Right kidney (tissue), 1 donor: Measurements from ENCODE around the gene PPFIBP1.

Experiments
- DNase-seq: peaks from one replicate; pipeline ENCODE4 v3.0.0-alpha.2; 2016

PPFIBP1 gene

DNA sequence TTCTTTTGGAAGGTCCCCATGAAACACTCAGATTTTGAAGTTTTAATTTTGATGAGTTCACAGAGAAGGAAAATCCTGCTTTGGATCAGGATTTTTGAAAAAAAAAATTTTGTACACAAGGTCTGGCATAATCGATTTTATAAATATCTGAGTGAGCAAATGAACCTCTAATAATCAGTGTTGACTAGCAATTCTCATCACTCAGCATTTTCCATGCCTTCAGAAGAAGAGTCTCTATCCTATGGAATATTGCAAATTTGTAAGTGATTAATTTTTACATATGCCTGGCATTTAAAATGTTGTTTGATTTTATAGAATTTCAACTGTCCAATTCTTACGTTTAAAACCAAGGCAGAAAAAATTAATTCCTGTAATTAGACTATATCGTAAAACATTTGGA is 141.7 kb downstream of the PPFIBP1 start:
- DNase-seq = no peak

DNA sequence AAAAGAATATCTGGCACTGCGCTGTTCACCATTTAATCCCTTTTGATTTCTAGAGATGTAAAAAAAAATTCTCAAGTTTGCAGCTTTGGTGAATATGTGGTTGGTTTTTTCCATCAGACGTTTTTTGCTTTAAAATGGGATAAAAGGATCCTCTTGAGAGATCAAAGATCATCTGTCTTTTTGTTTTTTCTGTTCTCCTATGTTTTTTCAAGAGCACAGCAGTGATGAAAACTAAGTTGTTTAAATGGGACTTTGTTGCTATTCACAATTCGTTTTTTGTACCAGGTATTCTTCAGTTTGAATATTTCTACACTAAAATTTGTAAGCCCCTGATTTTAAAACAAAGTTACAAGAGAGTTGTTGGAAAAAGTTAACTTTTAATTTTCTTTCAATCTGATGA is 142.5 kb downstream of the PPFIBP1 start:
- DNase-seq = no peak

DNA sequence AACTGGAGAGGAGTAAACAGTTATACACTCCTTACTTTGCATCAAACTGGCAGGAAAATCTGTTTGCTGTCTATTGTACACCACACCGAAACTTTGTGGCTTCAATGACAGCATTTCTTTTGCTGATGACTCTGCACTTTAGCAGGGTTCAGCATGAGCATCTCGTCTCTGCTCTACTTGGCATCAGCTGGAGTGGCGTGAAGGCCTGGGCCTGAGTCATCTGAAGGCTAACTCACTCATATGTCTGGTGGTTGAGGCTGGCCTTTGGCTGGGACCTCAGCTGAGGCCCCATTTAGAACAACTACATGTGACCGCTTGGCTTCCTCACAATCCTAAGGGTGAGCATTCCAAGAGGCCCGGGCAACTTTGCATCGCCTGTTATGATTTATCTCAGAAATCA is 143.5 kb downstream of the PPFIBP1 start:
- DNase-seq = no peak

DNA sequence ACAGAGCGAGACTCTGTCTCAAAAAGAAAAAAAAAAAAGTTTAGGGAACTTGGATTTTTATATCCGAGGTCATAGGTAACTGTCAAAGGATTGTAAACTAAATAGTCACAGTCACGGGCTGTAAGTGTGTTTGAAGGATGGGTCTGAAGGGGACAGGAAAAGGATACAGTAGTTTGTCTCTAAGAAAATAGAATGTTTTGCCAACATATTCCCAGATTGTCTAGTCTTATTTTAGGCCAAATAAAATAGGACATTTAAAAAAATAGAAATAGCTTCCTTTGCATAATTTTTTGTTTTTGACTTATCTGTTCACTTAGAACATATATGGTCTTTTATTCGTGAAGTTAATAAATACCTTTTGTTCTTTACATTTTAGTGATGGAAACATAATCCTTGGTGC is 148.0 kb downstream of the PPFIBP1 start:
- DNase-seq = no peak

DNA sequence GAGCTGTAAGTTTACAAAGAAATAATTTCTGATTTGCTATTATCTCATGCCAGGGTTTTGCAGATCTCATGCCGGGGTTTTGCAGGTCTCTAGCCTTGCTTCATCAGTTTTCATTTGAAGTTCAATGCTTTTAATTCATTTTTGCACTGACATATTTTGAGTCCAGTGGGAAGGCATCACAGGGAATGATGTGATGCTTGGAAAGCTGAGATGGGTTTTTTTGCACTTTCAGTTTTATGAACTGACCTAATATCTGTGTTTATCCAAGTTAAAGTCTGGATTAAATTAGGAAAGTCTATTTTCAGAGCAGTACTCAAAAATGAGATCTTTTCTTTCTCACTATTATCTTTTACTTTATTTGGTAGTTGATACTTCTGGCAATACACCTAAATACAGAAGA is 148.6 kb downstream of the PPFIBP1 start:
- DNase-seq = no peak

DNA sequence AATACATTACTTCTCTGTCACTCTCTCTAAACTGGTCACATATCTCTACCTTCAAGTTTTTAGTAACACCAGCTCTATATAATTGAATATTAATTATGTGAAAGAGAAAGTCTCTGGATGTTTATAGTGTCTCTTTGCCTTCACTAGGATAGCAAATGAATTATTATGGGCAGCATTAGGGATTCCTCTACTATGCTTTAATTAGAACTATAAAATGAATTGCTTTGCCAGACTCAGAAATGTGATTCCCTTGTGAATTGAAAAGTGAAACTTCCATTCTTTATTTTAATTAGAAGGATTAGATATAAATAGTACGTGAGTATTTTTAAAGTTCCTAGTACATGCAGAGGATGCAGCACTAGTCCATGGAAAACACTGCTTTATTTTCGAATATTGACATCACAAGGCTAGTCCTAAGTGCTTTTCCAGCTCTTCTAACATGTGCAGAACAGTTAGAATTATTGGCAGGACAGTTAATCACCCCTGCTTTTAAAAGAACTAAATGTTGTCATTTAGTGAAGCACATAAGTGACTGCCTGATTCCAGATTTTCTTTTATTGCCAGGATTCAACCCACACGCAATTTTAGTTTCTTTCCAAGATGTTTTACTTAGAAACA is 149.2 kb downstream of the PPFIBP1 start:
- no peak for DNase-seq

DNA sequence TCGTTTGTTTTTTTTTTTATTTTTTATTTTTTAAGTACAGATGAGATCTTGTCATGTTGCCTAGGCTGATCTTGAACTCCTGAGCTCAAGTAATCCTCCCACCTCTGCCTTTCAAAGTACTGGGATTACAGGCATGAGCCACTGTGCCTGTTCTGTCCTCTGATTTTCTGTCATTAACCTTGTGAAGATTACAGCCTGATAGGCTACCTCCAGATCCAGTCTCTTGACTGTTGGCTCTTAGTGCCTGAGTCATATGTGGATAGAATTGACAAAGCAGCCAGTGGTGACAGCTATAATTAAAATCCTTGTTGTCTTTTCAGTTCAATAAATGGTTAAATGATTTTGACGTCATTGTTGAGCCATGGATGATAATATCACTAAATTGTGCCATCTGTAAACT is 151.0 kb downstream of the PPFIBP1 start:
- DNase-seq = no peak

DNA sequence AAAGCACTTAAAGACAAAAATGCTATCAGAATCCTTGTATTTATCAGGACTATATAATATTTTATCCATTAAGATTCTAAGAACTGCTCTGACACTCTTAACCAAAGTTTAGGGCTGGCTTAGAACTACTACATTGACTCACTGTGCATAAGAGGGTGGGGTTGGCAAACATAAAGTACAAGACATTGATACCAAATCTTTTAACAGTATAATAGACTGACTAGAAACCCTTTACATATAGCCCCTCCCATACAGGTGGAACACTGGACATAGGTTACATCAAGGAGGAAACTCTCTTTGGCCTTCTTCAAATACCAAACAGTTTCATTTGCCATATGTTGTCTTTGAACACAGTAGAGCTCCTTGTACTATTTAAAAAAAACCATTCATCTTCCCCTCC is 156.6 kb downstream of the PPFIBP1 start:
- DNase-seq = no peak

DNA sequence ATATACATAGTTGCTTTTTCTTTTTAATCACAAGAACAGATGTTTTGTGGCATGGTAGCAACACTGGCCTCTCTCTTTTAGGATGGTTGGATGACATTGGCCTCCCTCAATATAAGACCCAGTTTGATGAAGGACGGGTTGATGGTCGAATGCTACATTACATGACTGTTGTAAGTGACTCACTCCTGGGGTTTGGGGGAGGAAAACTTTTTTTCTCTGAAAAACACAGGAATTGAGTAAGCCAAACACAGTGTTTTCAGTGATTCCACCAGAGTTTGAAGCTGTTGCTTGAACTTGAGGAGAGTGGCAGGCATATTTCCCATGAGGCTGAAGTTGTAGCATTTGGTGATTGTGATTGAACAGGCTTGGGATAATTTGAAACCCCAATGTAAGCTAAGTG is 158.5 kb downstream of the PPFIBP1 start:
- DNase-seq = no peak

DNA sequence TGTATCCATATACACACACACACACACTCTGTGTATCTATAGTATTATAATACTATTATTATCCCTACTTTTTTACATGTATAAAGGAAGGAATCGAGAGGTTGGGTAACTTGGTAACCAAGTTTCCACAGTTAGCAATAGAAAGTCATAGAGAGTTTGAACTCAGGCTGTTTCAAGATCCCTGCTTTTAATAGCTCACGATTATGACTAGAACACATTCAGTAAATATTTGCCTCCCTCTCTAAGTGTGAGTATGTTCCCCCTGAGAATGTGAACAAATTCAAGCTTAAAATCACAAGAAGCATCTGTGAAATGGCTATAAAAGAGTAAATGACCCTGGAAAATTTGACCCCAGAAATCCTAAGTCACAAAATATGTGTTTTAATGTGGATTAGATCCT is 161.3 kb downstream of the PPFIBP1 start:
- DNase-seq = no peak

DNA sequence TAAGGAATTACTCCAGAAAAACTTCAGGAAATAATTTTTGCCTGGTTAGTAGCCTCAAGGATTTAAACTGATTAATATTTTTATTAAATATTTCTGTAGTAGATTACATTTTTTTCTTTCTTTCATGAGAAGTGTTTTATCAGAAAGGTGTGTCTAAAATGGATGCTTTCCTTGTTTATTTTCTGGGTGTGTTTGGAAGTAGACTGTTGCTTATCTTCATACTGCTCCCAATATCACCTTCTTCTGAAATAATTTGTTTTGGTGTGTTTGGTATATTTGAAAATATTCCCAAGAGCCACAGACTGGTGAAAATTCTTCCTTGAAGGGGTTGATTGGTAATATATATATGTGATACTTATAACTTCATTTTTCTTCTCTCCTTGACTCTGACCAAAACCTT is 162.1 kb downstream of the PPFIBP1 start:
- DNase-seq = no peak

DNA sequence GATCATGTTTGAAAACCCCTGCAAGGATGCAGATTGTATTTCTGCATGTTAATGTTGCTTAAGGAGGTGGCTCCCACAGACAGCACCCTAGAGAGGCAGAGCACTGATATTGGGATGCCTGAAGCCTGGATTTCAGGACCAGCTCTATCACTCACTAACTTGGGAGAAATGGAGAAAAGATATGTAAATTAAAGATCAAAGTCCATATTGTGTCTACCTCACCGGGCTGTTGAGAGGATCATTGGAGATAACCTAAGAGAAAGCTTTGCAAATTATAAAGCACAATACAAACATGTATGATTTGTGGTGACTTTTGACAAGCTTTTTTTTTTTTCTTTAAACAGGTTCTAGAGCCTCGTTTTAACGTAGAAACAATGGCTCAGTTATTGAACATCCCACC is 164.7 kb downstream of the PPFIBP1 start:
- DNase-seq = no peak

DNA sequence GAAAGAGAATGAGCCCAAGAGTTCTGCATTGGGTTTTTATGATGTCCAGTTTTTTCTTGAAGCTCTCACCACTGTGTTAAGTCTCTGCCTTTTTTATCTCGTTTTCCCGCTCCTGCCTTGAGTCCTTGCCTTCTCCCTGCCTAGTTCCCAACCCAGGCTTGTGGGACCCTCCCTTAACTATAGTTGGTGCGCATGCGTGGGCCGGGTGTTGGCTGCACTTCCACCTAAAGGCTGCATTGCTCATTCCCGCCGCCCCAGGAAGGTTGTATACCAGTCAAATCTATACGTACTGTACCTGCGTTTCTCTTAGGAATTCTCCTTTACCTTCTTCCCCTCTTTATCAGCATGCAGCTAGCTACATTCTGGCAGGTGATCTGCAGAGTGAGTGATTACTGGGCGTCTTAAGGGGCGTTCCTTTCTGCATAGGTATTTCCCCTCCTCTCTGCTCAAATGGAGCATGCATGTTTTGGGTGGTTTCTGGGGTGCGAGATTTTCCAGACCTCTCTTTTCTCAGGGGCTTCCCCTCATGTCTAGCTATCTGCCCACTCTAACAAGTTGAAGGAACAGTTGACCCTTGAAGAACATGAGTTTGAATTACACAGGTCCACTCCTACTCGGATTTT is 165.7 kb downstream of the PPFIBP1 start:
- DNase-seq = no peak

DNA sequence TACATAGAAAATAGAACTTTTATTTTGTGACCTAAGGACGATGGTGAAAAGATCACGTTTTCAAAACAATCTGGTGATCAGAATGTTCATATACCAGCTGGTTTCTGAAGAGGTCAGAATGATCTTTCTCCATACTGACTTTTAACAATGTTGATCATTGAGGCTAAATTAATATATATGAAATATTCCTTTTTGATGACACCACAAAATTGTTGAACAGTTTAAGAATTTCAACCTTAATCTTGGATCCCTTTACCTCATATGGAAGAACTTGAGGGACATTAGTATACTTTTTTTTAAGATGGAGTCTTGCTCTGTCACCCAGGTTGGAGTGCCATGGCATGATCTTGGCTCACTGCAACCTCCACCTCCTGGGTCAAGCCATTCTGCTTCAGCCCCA is 169.4 kb downstream of the PPFIBP1 start:
- DNase-seq = no peak

DNA sequence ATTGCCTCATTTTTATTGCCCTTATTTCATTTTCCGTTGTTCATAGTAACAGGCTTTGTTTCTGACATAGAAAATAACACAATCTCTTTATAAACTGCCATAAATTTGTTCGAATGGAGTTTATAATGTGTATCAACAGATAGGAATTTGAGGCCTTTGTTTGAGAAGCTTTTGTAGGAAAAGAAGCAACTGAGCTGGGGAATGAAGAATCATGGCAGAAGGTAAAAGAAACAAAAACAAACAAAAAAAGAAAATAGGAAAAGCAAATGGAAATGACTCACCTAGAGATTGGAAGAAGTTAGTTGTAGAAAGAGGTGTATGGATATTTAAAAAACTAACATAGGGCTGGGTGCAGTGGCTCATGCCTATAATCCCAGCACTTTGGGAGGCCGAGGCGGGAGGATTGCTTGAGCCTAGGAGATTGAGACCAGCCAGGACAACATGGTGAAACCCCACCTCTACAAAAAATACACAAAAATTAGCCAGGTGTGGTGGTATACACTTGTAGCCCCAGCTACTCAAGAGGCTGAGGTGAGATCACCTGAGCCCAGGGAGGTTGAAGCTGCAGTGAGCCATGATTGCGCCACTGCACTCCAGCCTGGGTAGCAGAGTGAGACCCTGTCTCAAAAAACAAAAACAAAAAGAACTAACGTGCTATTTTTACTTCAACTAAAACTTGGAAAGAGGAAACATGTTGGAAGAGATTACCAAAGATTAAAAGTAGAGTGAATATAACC is 171.7 kb downstream of the PPFIBP1 start:
- no peak for DNase-seq

DNA sequence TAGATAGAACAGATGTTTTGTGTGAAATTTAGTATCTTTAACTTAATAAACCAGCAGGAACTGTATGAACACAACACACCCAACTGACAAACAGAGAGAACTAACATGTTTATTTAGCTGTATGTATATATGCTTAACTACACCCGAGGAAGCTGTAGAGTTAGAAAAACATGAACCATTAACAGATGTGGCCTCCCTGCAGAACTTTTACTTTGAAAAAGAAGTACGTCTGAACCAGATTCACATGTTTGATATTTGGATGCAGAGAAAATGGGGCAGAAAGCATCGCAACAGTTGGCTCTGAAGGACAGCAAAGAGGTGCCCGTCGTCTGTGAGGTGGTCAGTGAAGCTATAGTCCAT is 172.3 kb downstream of the PPFIBP1 start, which contains the start of gene REP15:
Gene REP15 (plus strand): TSS at position 155 of the 360 bp plus-strand sequence. CDS start 116 bp downstream, at position 271.
- no peak for DNase-seq

DNA sequence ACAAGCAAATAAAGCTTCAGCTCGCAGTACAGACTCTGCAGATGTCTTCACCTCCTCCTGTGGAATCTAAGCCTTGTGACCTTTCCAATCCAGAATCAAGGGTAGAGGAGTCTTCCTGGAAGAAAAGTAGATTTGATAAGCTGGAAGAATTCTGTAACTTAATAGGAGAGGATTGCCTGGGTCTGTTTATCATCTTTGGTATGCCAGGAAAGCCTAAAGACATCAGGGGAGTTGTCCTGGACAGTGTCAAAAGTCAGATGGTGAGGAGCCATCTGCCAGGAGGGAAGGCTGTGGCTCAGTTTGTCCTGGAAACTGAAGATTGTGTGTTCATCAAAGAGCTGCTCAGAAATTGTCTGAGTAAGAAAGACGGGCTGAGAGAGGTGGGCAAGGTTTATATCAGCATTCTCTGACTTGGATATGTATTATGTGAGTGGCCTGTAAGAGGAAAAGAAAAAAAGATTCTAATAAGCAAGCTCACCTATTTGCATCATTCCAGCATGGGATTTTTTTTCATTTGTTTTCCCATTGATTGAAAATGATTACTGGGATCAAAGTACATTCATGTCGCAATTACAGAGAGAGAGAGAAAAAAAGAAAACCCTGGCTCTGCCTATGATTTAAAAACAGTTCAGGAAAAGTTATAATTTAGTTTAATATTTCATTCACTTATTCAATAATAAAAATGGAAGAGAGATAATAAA is 173.0 kb downstream of the PPFIBP1 start:
- DNase-seq = no peak

DNA sequence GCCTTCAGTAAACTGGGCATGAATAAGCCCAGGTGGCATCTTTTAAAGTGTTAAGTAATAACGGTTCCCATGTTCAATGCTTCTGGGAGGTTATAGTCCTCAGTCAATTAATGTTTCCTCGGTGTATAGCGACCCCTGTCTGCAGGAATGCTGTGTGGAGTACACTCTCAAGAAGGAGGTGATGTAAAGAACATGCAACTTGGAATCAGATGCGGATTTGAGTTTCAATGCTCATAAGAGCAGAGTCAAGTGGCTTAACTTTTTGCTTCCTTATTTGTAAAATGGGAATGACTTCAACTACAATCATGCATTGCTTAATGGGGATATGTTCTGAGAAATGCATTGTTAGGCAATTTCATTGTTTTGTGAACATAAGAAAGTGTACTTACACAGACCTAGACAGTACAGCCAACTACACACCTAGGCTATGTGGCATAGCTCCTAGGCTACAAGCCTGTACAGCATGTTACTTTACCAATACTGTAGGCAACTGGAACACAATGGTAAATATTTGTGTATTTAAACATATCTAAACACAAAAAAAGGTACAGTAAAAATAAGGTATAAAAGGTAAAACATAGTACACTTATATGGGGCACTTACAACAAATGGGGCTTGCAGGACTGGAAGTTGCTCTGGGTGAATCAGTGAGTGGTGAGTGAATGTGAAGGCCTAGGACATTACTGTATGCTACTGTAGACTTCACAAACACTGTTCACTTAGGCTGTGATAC is 179.9 kb downstream of the PPFIBP1 start:
- no peak for DNase-seq

DNA sequence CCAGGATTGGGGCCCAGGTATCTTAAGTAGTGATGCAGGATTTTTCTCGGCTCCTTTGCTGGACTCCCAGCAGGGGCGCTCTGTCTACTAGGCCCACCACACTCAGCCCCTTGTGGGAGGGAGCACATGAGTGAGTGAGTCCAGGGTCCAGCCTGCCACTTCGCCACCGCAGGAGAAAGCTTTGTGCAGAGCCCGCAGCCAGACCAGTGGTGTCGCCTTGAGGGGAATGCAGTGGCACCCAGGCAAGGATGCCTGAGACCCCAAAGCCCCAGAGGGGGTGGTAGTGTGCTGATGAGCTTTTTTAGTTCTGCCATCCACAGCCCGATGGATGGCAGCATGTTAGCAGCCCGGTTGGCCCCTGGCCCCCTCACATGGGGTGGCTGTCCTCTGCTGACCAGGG is 181.3 kb downstream of the PPFIBP1 start:
- no peak for DNase-seq

DNA sequence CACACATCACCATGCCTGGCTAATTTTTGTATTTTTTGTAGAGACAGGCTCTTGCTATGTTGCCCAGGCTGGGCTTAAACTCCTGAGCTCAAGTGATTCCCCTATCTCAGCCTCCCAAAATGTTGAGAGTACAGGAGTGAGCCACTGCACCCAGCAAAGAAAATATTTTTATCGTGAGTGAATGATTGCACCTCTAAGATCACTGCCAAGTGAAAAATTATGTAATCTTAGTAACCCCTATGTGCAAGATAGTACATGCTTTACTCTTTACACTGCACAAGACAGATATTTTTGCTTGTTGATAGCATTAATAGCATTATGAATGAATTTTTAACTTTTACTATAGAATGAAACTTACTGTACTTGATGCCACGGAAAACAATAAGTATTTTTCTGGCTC is 183.2 kb downstream of the PPFIBP1 start:
- no peak for DNase-seq

DNA sequence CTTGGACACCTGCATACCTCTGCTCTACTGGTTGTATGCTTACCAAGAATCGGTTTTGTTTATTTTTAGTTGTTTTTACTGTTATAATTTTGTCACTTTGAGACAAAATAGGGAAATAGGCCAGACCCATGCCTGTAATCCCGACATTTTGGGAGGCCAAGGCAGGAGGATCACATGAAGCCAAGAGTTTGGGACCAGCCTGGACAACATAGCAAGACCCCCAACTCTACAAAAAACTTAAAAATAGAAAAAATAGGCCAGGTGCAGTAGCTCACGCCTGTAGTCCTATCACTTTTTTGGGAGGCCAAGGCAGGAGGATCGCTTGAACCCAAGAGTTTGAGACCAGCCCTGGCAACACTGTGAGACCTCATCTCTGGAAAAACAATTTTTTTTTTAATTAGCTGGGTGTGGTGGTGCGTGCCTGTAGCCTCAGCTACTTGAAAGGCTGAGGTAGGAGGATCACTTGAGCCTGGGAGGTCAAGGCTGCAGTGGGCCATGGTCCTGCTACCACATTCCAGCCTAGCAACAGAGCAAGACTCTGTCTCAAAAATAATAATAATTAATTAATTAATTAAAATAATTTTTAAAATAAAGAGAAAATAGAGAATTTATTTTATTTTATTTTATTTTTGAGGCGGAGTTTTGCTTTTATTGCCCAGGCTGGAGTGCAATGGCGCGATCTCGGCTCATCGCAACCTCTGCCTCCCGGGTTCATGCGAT is 185.4 kb downstream of the PPFIBP1 start:
- no peak for DNase-seq
